ENCODE data around the gene STYK1. TPM values are rescaled to one million over a fixed set of nuclear protein-coding genes. Genes with fewer than 3 reads are reported as not detected.

STYK1 gene
- total and polyA plus RNA-seq, 4 donors = 0.03 to 1.3 (median 0.08) TPM; not detected in 1

DNA sequence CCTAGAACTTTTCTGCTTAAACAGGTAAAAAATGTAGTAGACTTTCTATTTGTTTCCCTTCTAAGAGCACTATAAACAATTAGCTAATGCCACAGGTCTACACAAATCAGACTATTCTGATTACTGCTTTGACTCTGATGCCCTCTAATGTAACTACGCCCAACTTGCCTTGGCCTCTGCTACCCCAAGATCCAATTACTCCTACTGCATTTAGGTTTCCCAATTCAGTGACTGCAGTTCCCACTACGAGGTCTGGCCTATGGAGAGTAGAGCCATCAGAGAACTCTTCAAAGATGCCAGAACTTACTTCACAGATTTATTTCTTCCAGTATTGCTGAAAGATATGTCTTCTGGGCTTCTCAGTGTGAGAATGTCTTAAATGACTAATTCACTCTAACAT lies 15.3 kb upstream of the STYK1 start:
- 94% methylated on average over 2 of the region's 2 CpGs for WGBS
- TF ChIP-seq, protein P1, sequence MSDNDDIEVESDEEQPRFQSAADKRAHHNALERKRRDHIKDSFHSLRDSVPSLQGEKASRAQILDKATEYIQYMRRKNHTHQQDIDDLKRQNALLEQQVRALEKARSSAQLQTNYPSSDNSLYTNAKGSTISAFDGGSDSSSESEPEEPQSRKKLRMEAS (IDR thresholded peaks at IDR 0.05) = no peak
- TF ChIP-seq, protein P2, sequence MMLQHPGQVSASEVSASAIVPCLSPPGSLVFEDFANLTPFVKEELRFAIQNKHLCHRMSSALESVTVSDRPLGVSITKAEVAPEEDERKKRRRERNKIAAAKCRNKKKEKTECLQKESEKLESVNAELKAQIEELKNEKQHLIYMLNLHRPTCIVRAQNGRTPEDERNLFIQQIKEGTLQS (IDR thresholded peaks at IDR 0.05) = no peak
- TF ChIP-seq SP1 (IDR thresholded peaks at IDR 0.05) (no peak), HNF4G (IDR thresholded peaks at IDR 0.05) (no peak), RAD21 (IDR thresholded peaks at IDR 0.05) (no peak), GABPA (IDR thresholded peaks at IDR 0.05 in 1 of 2, conservative IDR thresholded peaks at IDR 0.05 in 1 of 2) (no peak), TAF1 (conservative IDR thresholded peaks at IDR 0.05) (no peak), FOXA2 (IDR thresholded peaks at IDR 0.05) (no peak), JUND (IDR thresholded peaks at IDR 0.05) (no peak)
- TF ChIP-seq, protein P3, sequence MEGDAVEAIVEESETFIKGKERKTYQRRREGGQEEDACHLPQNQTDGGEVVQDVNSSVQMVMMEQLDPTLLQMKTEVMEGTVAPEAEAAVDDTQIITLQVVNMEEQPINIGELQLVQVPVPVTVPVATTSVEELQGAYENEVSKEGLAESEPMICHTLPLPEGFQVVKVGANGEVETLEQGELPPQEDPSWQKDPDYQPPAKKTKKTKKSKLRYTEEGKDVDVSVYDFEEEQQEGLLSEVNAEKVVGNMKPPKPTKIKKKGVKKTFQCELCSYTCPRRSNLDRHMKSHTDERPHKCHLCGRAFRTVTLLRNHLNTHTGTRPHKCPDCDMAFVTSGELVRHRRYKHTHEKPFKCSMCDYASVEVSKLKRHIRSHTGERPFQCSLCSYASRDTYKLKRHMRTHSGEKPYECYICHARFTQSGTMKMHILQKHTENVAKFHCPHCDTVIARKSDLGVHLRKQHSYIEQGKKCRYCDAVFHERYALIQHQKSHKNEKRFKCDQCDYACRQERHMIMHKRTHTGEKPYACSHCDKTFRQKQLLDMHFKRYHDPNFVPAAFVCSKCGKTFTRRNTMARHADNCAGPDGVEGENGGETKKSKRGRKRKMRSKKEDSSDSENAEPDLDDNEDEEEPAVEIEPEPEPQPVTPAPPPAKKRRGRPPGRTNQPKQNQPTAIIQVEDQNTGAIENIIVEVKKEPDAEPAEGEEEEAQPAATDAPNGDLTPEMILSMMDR (IDR thresholded peaks at IDR 0.05; ENCODE audit: low read depth, low read length, missing input control) = no peak
- TF ChIP-seq, protein P4, sequence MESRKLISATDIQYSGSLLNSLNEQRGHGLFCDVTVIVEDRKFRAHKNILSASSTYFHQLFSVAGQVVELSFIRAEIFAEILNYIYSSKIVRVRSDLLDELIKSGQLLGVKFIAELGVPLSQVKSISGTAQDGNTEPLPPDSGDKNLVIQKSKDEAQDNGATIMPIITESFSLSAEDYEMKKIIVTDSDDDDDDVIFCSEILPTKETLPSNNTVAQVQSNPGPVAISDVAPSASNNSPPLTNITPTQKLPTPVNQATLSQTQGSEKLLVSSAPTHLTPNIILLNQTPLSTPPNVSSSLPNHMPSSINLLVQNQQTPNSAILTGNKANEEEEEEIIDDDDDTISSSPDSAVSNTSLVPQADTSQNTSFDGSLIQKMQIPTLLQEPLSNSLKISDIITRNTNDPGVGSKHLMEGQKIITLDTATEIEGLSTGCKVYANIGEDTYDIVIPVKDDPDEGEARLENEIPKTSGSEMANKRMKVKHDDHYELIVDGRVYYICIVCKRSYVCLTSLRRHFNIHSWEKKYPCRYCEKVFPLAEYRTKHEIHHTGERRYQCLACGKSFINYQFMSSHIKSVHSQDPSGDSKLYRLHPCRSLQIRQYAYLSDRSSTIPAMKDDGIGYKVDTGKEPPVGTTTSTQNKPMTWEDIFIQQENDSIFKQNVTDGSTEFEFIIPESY (IDR thresholded peaks at IDR 0.05) = no peak
- TF ChIP-seq, protein P5, sequence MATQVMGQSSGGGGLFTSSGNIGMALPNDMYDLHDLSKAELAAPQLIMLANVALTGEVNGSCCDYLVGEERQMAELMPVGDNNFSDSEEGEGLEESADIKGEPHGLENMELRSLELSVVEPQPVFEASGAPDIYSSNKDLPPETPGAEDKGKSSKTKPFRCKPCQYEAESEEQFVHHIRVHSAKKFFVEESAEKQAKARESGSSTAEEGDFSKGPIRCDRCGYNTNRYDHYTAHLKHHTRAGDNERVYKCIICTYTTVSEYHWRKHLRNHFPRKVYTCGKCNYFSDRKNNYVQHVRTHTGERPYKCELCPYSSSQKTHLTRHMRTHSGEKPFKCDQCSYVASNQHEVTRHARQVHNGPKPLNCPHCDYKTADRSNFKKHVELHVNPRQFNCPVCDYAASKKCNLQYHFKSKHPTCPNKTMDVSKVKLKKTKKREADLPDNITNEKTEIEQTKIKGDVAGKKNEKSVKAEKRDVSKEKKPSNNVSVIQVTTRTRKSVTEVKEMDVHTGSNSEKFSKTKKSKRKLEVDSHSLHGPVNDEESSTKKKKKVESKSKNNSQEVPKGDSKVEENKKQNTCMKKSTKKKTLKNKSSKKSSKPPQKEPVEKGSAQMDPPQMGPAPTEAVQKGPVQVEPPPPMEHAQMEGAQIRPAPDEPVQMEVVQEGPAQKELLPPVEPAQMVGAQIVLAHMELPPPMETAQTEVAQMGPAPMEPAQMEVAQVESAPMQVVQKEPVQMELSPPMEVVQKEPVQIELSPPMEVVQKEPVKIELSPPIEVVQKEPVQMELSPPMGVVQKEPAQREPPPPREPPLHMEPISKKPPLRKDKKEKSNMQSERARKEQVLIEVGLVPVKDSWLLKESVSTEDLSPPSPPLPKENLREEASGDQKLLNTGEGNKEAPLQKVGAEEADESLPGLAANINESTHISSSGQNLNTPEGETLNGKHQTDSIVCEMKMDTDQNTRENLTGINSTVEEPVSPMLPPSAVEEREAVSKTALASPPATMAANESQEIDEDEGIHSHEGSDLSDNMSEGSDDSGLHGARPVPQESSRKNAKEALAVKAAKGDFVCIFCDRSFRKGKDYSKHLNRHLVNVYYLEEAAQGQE (IDR thresholded peaks at IDR 0.05) = no peak
- H3K36me3 ChIP-seq (ENCODE audit: control insufficient read depth in 4 of 4, insufficient read depth in 3 of 4, low read depth in 1 of 4, low read length in 3 of 4) = no peaks in the 10 kb centered on the region
- H3K4me3 ChIP-seq (ENCODE audit: low read depth in 1 of 3, low read length in 3 of 3) = no peak overlapping the region
- H3K9ac ChIP-seq (ENCODE audit: low read depth in 1 of 2, low read length in 2 of 2) = no peak overlapping the region
- no peaks in the 10 kb centered on the region for H3K9me3 ChIP-seq (ENCODE audit: control insufficient read depth in 4 of 4, low read length in 3 of 4)
- H3K27ac ChIP-seq (ENCODE audit: low read depth in 1 of 2, low read length in 2 of 2) = no peak overlapping the region
- no peaks in the 10 kb centered on the region for H3K4me1 ChIP-seq (ENCODE audit: control insufficient read depth in 4 of 4, insufficient read depth in 4 of 4, low read length in 3 of 4)
- no peak for DNase-seq (ENCODE audit: low spot score)
- H3K27me3 ChIP-seq (ENCODE audit: control insufficient read depth in 4 of 4, insufficient read depth in 4 of 4, low read length in 3 of 4) = no peaks in the 10 kb centered on the region

DNA sequence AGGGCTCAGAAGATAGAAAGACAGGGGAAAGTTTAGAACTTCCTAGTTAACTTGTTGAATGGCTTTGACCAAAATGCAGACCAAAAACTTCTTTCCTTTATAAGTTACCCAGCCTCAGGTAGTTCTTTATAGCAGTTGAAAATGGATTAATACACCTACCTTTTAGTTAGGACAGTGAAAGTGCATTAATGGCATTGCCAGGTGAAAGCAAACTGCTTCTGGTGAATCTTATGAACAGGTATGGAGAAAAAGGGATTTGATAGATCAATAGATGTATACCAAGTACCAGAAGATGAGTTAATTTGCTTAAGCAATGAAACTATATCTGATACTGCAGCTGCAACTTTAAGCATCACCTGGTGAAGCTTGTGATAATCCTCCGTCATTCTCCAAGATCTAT lies 14.2 kb upstream of the STYK1 start:
- Histone ChIP-seq H3K36me3 (ENCODE audit: control insufficient read depth in 4 of 4, insufficient read depth in 3 of 4, low read depth in 1 of 4, low read length in 3 of 4) (no peaks in the 10 kb centered on the region), H3K9me3 (ENCODE audit: control insufficient read depth in 4 of 4, low read length in 3 of 4) (no peaks in the 10 kb centered on the region), H3K27me3 (ENCODE audit: control insufficient read depth in 4 of 4, insufficient read depth in 4 of 4, low read length in 3 of 4) (no peaks in the 10 kb centered on the region), H3K4me1 (ENCODE audit: control insufficient read depth in 4 of 4, insufficient read depth in 4 of 4, low read length in 3 of 4) (no peaks in the 10 kb centered on the region), H3K27ac (ENCODE audit: low read depth in 1 of 2, low read length in 2 of 2) (no peak overlapping the region), H3K9ac (ENCODE audit: low read depth in 1 of 2, low read length in 2 of 2) (no peak overlapping the region), H3K4me3 (ENCODE audit: low read depth in 1 of 3, low read length in 3 of 3) (no peak overlapping the region)
- no peak for DNase-seq (ENCODE audit: low spot score)
- WGBS = 94% methylated on average over 1 of the region's 1 CpG
- TF ChIP-seq HNF4G (IDR thresholded peaks at IDR 0.05) (no peak), TAF1 (conservative IDR thresholded peaks at IDR 0.05) (no peak), RXRA (IDR thresholded peaks at IDR 0.05) (no peak), YY1 (IDR thresholded peaks at IDR 0.05) (no peak), EGR1 (IDR thresholded peaks at IDR 0.05; ENCODE audit: low read depth in 2 of 2) (no peak), GABPA (IDR thresholded peaks at IDR 0.05 in 1 of 2, conservative IDR thresholded peaks at IDR 0.05 in 1 of 2) (no peak), SP1 (IDR thresholded peaks at IDR 0.05) (no peak), RAD21 (IDR thresholded peaks at IDR 0.05) (no peak), HNF4A (conservative IDR thresholded peaks at IDR 0.05) (no peak), JUND (IDR thresholded peaks at IDR 0.05) (no peak), NR2F2 (IDR thresholded peaks at IDR 0.05) (no peak)
- TF ChIP-seq, protein P4 (IDR thresholded peaks at IDR 0.05) = no peak
- TF ChIP-seq, protein P5 (IDR thresholded peaks at IDR 0.05) = no peak
- TF ChIP-seq, protein P2 (IDR thresholded peaks at IDR 0.05) = no peak
- TF ChIP-seq, protein P1 (IDR thresholded peaks at IDR 0.05) = no peak

Measured in liver (tissue), 9 donors.